H1 (cell line): ENCODE results near the gene DNAJB6. TPM values are rescaled to one million over a fixed set of nuclear protein-coding genes. Genes with fewer than 3 reads are reported as not detected.

Source experiments
- CTCF ChIA-PET: fragments of 300-600 bp; sonication (Branson Sonifier 250); formaldehyde crosslinking; loops from one replicate; lab custom pipeline; 2021; ENCODE audit not compliant: partially characterized antibody; lab: Charles Lee
- POLR2A ChIA-PET: fragments of 300-600 bp; sonication (Branson Sonifier 250); formaldehyde crosslinking; loops from one replicate; lab custom pipeline; 2021; ENCODE audit warnings: inconsistent platforms; ENCODE audit not compliant: partially characterized antibody; lab: Charles Lee
- DNase-seq, 2 experiments: peaks; one replicate each; pipeline versions ENCODE4 v3.0.0 to v3.0.0-alpha.2; 2010 to 2022; ENCODE audit warnings: low spot score in 2 of 2, low read depth in 1 of 2, mixed read lengths in 1 of 2
- FAIRE-seq: peaks from 2 replicates; lab custom pipeline; 2011; peaks lifted over from hg19 to GRCh38; lab: Jason Lieb, UNC
- H2AFZ ChIP-seq: 2 replicates; pipeline ENCODE4 v1.8.1; 2012; ENCODE audit warnings: low read length, inconsistent platforms
- H2AK5ac ChIP-seq: 2 replicates; pipeline ENCODE4 v1.6.1; 2013; ENCODE audit warnings: low read depth, low read length
- H2BK120ac ChIP-seq: replicated peaks from 2 replicates; pipeline ENCODE3; 2013; ENCODE audit warnings: low read depth, low read length, inconsistent platforms
- H2BK12ac ChIP-seq: 2 replicates; pipeline ENCODE4 v1.6.1; 2013; ENCODE audit warnings: low read depth, low read length
- H2BK15ac ChIP-seq: 2 replicates; pipeline ENCODE4 v1.6.1; 2013; ENCODE audit warnings: low read length
- H2BK20ac ChIP-seq: 2 replicates; pipeline ENCODE4 v1.6.1; 2013; ENCODE audit warnings: low read length
- H2BK5ac ChIP-seq: 2 replicates; pipeline ENCODE4 v1.6.1; 2013; ENCODE audit warnings: low read depth, low read length
- H3K14ac ChIP-seq: 2 replicates; pipeline ENCODE4 v1.6.1; 2013; ENCODE audit warnings: inconsistent platforms; ENCODE audit not compliant: insufficient read length
- H3K18ac ChIP-seq: 2 replicates; pipeline ENCODE4 v1.6.1; 2013; ENCODE audit warnings: low read length; ENCODE audit errors: extremely low read depth
- H3K23ac ChIP-seq: 2 replicates; pipeline ENCODE4 v1.6.1; 2013; ENCODE audit warnings: inconsistent platforms; ENCODE audit not compliant: insufficient read length
- H3K23me2 ChIP-seq: 2 replicates; pipeline ENCODE4 v1.6.1; 2013; ENCODE audit warnings: low read depth, low read length
- H3K27ac ChIP-seq: 2 replicates; pipeline ENCODE4 v1.6.1; 2011; ENCODE audit warnings: low read depth, low read length, inconsistent platforms
- H3K27me3 ChIP-seq, 4 experiments: replicated peaks in 1 of 4; 1 replicate in 1 of 4; 2 replicates in 3 of 4; pipeline versions ENCODE4 v1.6.1 to v1.8.1; 2011 to 2013; ENCODE audit warnings: low read length in 3 of 4, mild to moderate bottlenecking in 3 of 4, inconsistent platforms in 2 of 4, mixed read lengths in 2 of 4, moderate library complexity in 1 of 4; ENCODE audit not compliant: control insufficient read depth in 3 of 4, insufficient read depth in 3 of 4; ENCODE audit errors: extremely low read depth in 1 of 4
- H3K36me3 ChIP-seq, 4 experiments: 2 replicates each; pipeline versions ENCODE4 v1.6.1 to v1.8.1; 2011 to 2013; ENCODE audit warnings: mild to moderate bottlenecking in 4 of 4, low read length in 3 of 4, moderate library complexity in 2 of 4, control low read depth in 1 of 4, inconsistent platforms in 1 of 4; ENCODE audit not compliant: insufficient read depth in 4 of 4, control insufficient read depth in 2 of 4
- H3K4ac ChIP-seq: replicated peaks from 2 replicates; pipeline ENCODE3; 2013; ENCODE audit warnings: low read length, low read depth, mixed read lengths, inconsistent platforms; ENCODE audit not compliant: insufficient read length
- H3K4me1 ChIP-seq, 4 experiments: replicated peaks in 1 of 4; 1 replicate in 1 of 4; 2 replicates in 3 of 4; pipeline versions ENCODE4 v1.6.1 to v1.8.1; 2011 to 2013; ENCODE audit warnings: low read length in 3 of 4, inconsistent platforms in 2 of 4, mixed read lengths in 1 of 4; ENCODE audit not compliant: insufficient read depth in 4 of 4, control insufficient read depth in 3 of 4
- H3K4me2 ChIP-seq, 2 experiments: 2 replicates each; pipeline versions ENCODE4 v1.6.1 to v1.8.1; 2011 to 2013; ENCODE audit warnings: low read depth in 2 of 2, low read length in 2 of 2, control low read depth in 1 of 2, inconsistent platforms in 1 of 2, mild to moderate bottlenecking in 1 of 2; ENCODE audit not compliant: insufficient read depth in 1 of 2
- H3K4me3 ChIP-seq, 4 experiments: fragments of 200-600, 300-600 bp in 1 of 4; sonication (generic), shearing (Covaris generic), sonication (Bioruptor Twin) in 1 of 4; 2 replicates each; pipeline versions ENCODE4 v1.5.1 to v1.8.1; 2011 to 2016; ENCODE audit warnings: low read length in 4 of 4, low read depth in 3 of 4, control low read depth in 2 of 4, inconsistent platforms in 2 of 4, mild to moderate bottlenecking in 2 of 4, mixed read lengths in 1 of 4, moderate library complexity in 1 of 4; ENCODE audit not compliant: insufficient read depth in 2 of 4; ENCODE audit errors: extremely low read depth in 1 of 4
- H3K56ac ChIP-seq: replicated peaks from 2 replicates; pipeline ENCODE3; 2013; ENCODE audit warnings: low read depth, mild to moderate bottlenecking, mixed read lengths, low read length, inconsistent platforms; ENCODE audit not compliant: insufficient read length
- H3K79me1 ChIP-seq: 2 replicates; pipeline ENCODE4 v1.6.1; 2013; ENCODE audit warnings: low read depth, low read length, control low read depth
- H3K79me2 ChIP-seq, 2 experiments: 2 replicates each; pipeline versions ENCODE4 v1.6.1 to v1.8.1; 2012 to 2013; ENCODE audit warnings: low read length in 2 of 2, mild to moderate bottlenecking in 2 of 2, inconsistent platforms in 1 of 2; ENCODE audit not compliant: insufficient read depth in 2 of 2, control insufficient read depth in 1 of 2
- H3K9ac ChIP-seq, 4 experiments: replicated peaks in 1 of 4; 1 replicate in 1 of 4; 2 replicates in 3 of 4; pipeline versions ENCODE4 v1.6.1 to v1.8.1; 2011 to 2013; ENCODE audit warnings: low read depth in 3 of 4, low read length in 3 of 4, control low read depth in 2 of 4, mild to moderate bottlenecking in 2 of 4, moderate library complexity in 2 of 4, inconsistent platforms in 1 of 4; ENCODE audit errors: extremely low read depth in 1 of 4
- H3K9me3 ChIP-seq, 2 experiments: 2 replicates each; pipeline versions ENCODE4 v1.6.1 to v1.8.1; 2012 to 2013; ENCODE audit warnings: mild to moderate bottlenecking in 2 of 2, moderate library complexity in 2 of 2, control low read depth in 1 of 2, inconsistent platforms in 1 of 2, low read depth in 1 of 2, low read length in 1 of 2, mixed read lengths in 1 of 2; ENCODE audit not compliant: insufficient read depth in 2 of 2
- H4K20me1 ChIP-seq, 2 experiments: replicated peaks in 1 of 2; 2 replicates each; pipeline versions ENCODE3 to v1.8.1; 2011 to 2013; ENCODE audit warnings: inconsistent platforms in 2 of 2, low read length in 2 of 2, mild to moderate bottlenecking in 1 of 2; ENCODE audit not compliant: insufficient read depth in 2 of 2, control insufficient read depth in 1 of 2
- H4K5ac ChIP-seq: 2 replicates; pipeline ENCODE4 v1.6.1; 2013; ENCODE audit warnings: low read length, low read depth, mixed read lengths, inconsistent platforms; ENCODE audit not compliant: insufficient read length
- H4K8ac ChIP-seq: 2 replicates; pipeline ENCODE4 v1.8.0; 2013; ENCODE audit warnings: mild to moderate bottlenecking, moderate library complexity, low read length, inconsistent platforms; ENCODE audit not compliant: insufficient read depth; ENCODE audit errors: extremely low read depth
- H4K91ac ChIP-seq: replicated peaks from 2 replicates; pipeline ENCODE3; 2013; ENCODE audit warnings: low read length, mixed read lengths, inconsistent platforms; ENCODE audit not compliant: insufficient read length
- JUN ChIP-seq: IDR thresholded peaks from 2 replicates; pipeline ENCODE4 v1.6.1; 2011; ENCODE audit warnings: low read depth, mild to moderate bottlenecking, improper control_type of control experiment, low read length
- WGBS, 2 experiments: shearing (Covaris generic) in 1 of 2; methylation state at CpG; one replicate each; pipeline versions ENCODE4 v1.1.6 to v1.1.7; 2013 to 2015; ENCODE audit warnings: low lambda C conversion rate in 2 of 2, mixed read lengths in 2 of 2, inconsistent platforms in 1 of 2, low coverage in 1 of 2, missing lambda C conversion rate in 1 of 2; ENCODE audit not compliant: insufficient replicate concordance in 2 of 2, insufficient coverage in 1 of 2, insufficient read length in 1 of 2; ENCODE audit errors: extremely low coverage in 1 of 2, missing lambda C conversion rate in 1 of 2; 5-methylcytosine and 5-hydroxymethylcytosine counted together
- polyA plus RNA-seq, 7 experiments: library from polyadenylated mRNA; depleted of rRNA in 3 of 7; stranded (reverse) in 5 of 7; unstranded in 2 of 7; fragments of >200 nt in 5 of 7; fragments of 200-250 nt in 2 of 7; gene quantifications; 1 replicate in 5 of 7; 2 replicates in 1 of 7; 4 replicates in 1 of 7; pipeline versions ENCODE4 v1.2.1 to v1.2.3, GENCODE V29; 2011 to 2013; ENCODE audit warnings: missing spikeins in 2 of 7, mixed read lengths in 2 of 7
- total RNA-seq: library from RNA; stranded (reverse); fragmentation: NEBNext Ultra II Directional; extraction: Animal tissue kit (Norgen Biotek cat#: 25700); gene quantifications from 2 replicates; pipeline ENCODE4 v1.2.1, GENCODE V29; 2021

The DNAJB6 gene
- total and polyA plus RNA-seq, 2 of the 8 experiments (the other 6 are each of a cell fraction or from before 2014, with no cell fraction given), result 166 to 295 TPM

GRCh38 chr7:157292770-157293412 is 43.9 kb upstream of the DNAJB6 start:
- peak overlapping the region; percentile 48 for H3K18ac ChIP-seq
- no peak overlapping the region for H2BK120ac ChIP-seq
- no peaks in the 10 kb centered on the region for H3K36me3 ChIP-seq
- H3K27ac ChIP-seq, result no peak overlapping the region
- H3K4me2 ChIP-seq, result no peak overlapping the region
- no peak overlapping the region for H4K5ac ChIP-seq
- no peaks in the 10 kb centered on the region for H3K79me2 ChIP-seq
- H2AFZ ChIP-seq, result peak overlapping the region; percentile 9; the same call in 1 of the 2 replicates
- H4K8ac ChIP-seq, result peak overlapping the region; percentile 81; the same call in 1 of the 2 replicates
- POLR2A ChIA-PET, result interaction anchor here (1.1 to 1.2 kb wide), 3 partner anchors 9 to 46 kb away, joined by 3 to 5 read pairs (median 4); no protein-coding TSS in a partner anchor
- peak overlapping the region; percentile 81 for H4K91ac ChIP-seq
- H3K56ac ChIP-seq, result no peak overlapping the region
- H3K23ac ChIP-seq, result no peak overlapping the region
- H2BK12ac ChIP-seq, result peak overlapping the region; percentile 99
- CTCF ChIA-PET, result interaction anchor here (0.6 to 1.8 kb wide), 6 partner anchors 8 to 439 kb away, joined by 3 to 7 read pairs (median 4); no protein-coding TSS in a partner anchor
- peaks cover 0 to 9% (median 2%) of the 10 kb centered on the region in 4 experiments; a peak in 3 of 7 replicates for H3K4me1 ChIP-seq
- H3K4me3 ChIP-seq, result no peak overlapping the region
- H2BK20ac ChIP-seq, result peak overlapping the region; percentile 99
- 0 out of 2 replicates have a peak overlapping the region, but pooled peaks have one; percentile 88 for H2BK15ac ChIP-seq
- H3K79me1 ChIP-seq, result no peaks in the 10 kb centered on the region
- peaks cover 10 to 16% of the 10 kb centered on the region in 2 experiments; a peak in 3 of 4 replicates for H3K9me3 ChIP-seq
- no peak for DNase-seq
- TF ChIP-seq JUN, result no peak
- FAIRE-seq, result no peak
- H3K27me3 ChIP-seq, result no peaks in the 10 kb centered on the region
- peaks cover 4% of the 10 kb centered on the region; the same call in 1 of the 2 replicates for H3K23me2 ChIP-seq
- H3K14ac ChIP-seq, result no peak overlapping the region
- peaks cover 0 to 2% of the 10 kb centered on the region in 2 experiments for H4K20me1 ChIP-seq
- H3K4ac ChIP-seq, result peak overlapping the region; percentile 78
- no peak overlapping the region for H3K9ac ChIP-seq
- peak overlapping the region; percentile 81; the same call in 1 of the 2 replicates for H2BK5ac ChIP-seq
- 93% methylated on average over 27 of the region's 32 CpGs; no CpG with 5 or more reads in 1 of the 2 experiments for WGBS, 2 experiments
- 0 out of 2 replicates have a peak overlapping the region, but pooled peaks have one; percentile 82 for H2AK5ac ChIP-seq
